SH-SY5Y (cell line): ENCODE measurements around the gene SCAPER.

Experiments
- GATA2 ChIP-seq: IDR thresholded peaks from 2 replicates; pipeline ENCODE4 v1.6.1; 2011; ENCODE audit warnings: mild to moderate bottlenecking, low read depth, low read length
- GATA3 ChIP-seq: IDR thresholded peaks from 2 replicates; pipeline ENCODE4 v1.6.1; 2011; ENCODE audit warnings: low read depth, mild to moderate bottlenecking, low read length, moderate library complexity

DNA sequence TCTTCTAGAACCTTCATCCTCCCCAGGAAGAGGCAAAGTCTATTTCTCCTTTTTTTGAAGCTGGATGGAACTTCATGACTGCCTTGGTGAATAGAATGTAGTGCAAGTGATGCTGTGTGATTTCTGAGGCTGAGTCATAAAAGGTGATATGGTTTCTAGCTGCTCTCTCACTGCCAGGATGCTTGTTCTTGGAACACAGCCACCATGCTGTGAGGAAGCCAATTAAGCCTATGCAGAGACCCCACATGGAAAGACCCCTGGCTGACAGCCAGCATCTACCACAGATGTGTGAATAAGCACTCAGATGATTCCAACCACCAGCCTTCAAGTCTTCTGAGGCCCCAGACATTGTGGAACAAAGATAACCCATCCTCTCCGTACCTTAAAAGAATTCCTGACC, 511.5 kb downstream of the SCAPER start:
- no peak for TF ChIP-seq GATA2
- no peak for TF ChIP-seq GATA3
